GM21528 (cell line): ENCODE data around the gene INPP4B.

Experiments
- ATAC-seq: cut with Tn5 transposase; IDR thresholded peaks from one replicate; pipeline ENCODE4 v1.9.1; 2021; ENCODE audit warnings: mild to moderate bottlenecking, moderate library complexity; ENCODE audit not compliant: unreplicated experiment, low FRiP score

Gene INPP4B

DNA sequence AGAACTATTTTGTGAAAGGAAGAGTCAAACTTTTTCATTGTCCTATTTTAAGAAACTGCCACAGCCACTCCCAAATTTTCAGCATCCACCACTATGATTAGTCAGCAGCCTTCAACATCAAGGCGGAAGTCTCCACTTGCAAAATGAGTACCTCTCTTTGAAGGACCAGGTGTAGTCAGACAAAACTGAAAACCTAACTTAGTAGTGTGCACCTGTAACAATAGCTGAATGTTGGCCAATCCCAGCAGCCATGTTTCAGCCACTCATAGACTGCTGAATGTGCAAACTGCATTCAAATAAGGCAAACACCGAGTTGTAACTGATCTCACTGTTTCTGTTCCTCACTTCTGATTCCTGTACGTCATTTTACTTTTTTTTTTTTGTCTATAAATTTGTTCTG lies 868.7 kb downstream of the INPP4B start:
- ATAC-seq, result no peak
